ENCODE measurements around the gene ADAM30.

DNA sequence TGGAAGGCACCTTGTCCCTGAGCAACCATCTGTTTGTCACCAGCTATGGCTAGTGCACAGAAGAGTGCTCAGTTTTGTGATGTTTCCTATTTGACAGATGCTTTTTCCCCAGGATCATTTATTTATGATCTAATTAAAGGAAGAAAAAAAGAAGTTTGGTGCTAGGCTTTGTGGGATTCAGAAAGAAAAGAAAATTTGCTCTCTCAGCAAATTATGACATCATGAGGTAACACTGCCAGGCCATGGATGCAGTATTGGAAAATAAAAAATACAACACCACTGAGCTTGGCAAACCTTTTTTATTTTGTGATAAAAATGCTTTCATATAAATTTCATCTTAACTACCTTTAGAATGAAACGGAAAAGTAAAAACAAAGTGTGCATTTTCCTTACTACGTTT, 15.5 kb upstream of the ADAM30 start:
- TF ChIP-seq GATA2 (IDR thresholded peaks at IDR 0.05; ENCODE audit: low read depth, low read length) (no peak), GATA3 (IDR thresholded peaks at IDR 0.05; ENCODE audit: low read depth, low read length) (no peak)
